Measurements from ENCODE around the gene HOXB5. TPM values are rescaled to one million over a fixed set of nuclear protein-coding genes. Genes with fewer than 3 reads are reported as not detected.

HOXB5 gene
- total and polyA plus RNA-seq, 2 of the 4 experiments (the other 2 are of a cell fraction) = 0.54 to 18.0 TPM

DNA sequence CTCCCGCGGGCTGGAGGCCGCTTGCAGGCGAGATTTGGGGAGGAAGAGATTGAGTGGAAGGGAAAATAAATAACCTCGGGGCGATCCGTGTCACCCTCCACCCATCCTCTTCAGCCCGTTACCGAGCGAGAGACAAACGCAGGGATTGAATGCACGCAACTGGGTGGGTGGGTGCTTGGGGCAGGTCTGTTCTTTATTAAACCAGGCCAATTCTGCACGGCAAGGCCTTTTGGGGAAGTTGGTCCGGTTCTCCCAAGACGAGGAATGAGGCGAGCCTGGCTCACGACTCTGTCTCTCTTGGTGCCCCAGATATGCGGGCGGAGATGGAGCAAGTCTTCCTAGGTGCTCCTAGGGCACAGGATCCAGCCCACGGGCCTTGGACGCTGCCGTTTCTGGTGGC is 17.6 kb upstream of the HOXB5 start:
- Histone ChIP-seq H2AK5ac (ENCODE audit: low read depth, low read length) (no peak overlapping the region; the same call in 1 of the 2 replicates), H2BK5ac (ENCODE audit: low read depth, low read length, poor library complexity, severe bottlenecking) (peak overlapping the region; percentile 87), H3K27me3 (ENCODE audit: control insufficient read depth, insufficient read depth, low read length) (peaks cover 11% of the 10 kb centered on the region), H2BK120ac (ENCODE audit: low read depth, low read length) (peak overlapping the region; percentile 77), H3K14ac (replicated peaks; ENCODE audit: low read depth, low read length) (peak overlapping the region; percentile 69), H3K4ac (ENCODE audit: low read depth, low read length) (peak overlapping the region; percentile 82), H3K4me2 (ENCODE audit: low read depth, low read length) (peak overlapping the region; percentile 91), H2BK20ac (ENCODE audit: low read depth, low read length) (0 out of 2 replicates have a peak overlapping the region, but pooled peaks have one; percentile 42), H3K9ac (ENCODE audit: low read depth, low read length) (peak overlapping the region; percentile 97), H3K9me3 (ENCODE audit: control insufficient read depth, insufficient read depth, low read length) (no peaks in the 10 kb centered on the region), H3K9me1 (ENCODE audit: insufficient read depth, low read length) (0 out of 2 replicates have a peak, but pooled peaks cover 3% of the 10 kb centered on the region), H4K20me1 (ENCODE audit: insufficient read depth, low read length) (no peaks in the 10 kb centered on the region), H3K79me1 (ENCODE audit: low read depth in 1 of 2, low read length in 2 of 2) (peaks cover 9 to 40% of the 10 kb centered on the region in 2 experiments; a peak in 3 of 4 replicates), H2AK9ac (replicated peaks; ENCODE audit: low read depth, low read length, poor library complexity) (peak overlapping the region; percentile 56), H3K56ac (ENCODE audit: extremely low read depth, insufficient read depth, low read length) (peak overlapping the region; percentile 76; the same call in 1 of the 2 replicates), H2BK15ac (ENCODE audit: low read depth, low read length) (peak overlapping the region; percentile 52; the same call in 1 of the 3 replicates), H3K23ac (ENCODE audit: low read depth, low read length) (peak overlapping the region; percentile 87), H3K4me3 (ENCODE audit: insufficient read depth, low read depth, low read length) (peak overlapping the region; percentile 61), H3K18ac (ENCODE audit: low read depth, low read length) (peak overlapping the region; percentile 53), H4K91ac (ENCODE audit: insufficient read depth, low read depth, low read length) (peak overlapping the region; percentile 67), H4K8ac (ENCODE audit: low read depth in 2 of 2, low read length in 2 of 2) (peak overlapping the region; percentile 93 to 95), H3K27ac (ENCODE audit: insufficient read depth, low read length) (peak overlapping the region; percentile 93), H3K4me1 (ENCODE audit: control insufficient read depth, insufficient read depth, low read length) (peaks cover 14% of the 10 kb centered on the region), H2AFZ (replicated peaks; ENCODE audit: low read length, poor library complexity) (peak overlapping the region; percentile 94), H3K36me3 (ENCODE audit: control insufficient read depth, insufficient read depth, low read length) (peaks cover 7% of the 10 kb centered on the region), H4K5ac (ENCODE audit: low read depth, low read length) (peak overlapping the region; percentile 51)
- BruUV-seq (replicated peaks) = no TSS peak
- TF ChIP-seq, protein P1, sequence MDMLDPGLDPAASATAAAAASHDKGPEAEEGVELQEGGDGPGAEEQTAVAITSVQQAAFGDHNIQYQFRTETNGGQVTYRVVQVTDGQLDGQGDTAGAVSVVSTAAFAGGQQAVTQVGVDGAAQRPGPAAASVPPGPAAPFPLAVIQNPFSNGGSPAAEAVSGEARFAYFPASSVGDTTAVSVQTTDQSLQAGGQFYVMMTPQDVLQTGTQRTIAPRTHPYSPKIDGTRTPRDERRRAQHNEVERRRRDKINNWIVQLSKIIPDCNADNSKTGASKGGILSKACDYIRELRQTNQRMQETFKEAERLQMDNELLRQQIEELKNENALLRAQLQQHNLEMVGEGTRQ (IDR thresholded peaks at IDR 0.05; ENCODE audit: low read depth, low read length) = no peak
- TF ChIP-seq, protein P2, sequence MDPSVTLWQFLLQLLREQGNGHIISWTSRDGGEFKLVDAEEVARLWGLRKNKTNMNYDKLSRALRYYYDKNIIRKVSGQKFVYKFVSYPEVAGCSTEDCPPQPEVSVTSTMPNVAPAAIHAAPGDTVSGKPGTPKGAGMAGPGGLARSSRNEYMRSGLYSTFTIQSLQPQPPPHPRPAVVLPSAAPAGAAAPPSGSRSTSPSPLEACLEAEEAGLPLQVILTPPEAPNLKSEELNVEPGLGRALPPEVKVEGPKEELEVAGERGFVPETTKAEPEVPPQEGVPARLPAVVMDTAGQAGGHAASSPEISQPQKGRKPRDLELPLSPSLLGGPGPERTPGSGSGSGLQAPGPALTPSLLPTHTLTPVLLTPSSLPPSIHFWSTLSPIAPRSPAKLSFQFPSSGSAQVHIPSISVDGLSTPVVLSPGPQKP (IDR thresholded peaks at IDR 0.05; ENCODE audit: borderline replicate concordance, low read depth, low read length) = no peak
- TF ChIP-seq MAZ (IDR thresholded peaks at IDR 0.05; ENCODE audit: borderline replicate concordance, low read depth, low read length) (no peak), FOS (IDR thresholded peaks at IDR 0.05; ENCODE audit: low read depth, low read length) (no peak), RCOR1 (IDR thresholded peaks at IDR 0.05; ENCODE audit: insufficient replicate concordance, low read length) (no peak), NFE2L2 (IDR thresholded peaks at IDR 0.05; ENCODE audit: low read depth, low read length) (no peak), SMC3 (IDR thresholded peaks at IDR 0.05; ENCODE audit: low read depth, low read length) (no peak), CHD1 (IDR thresholded peaks at IDR 0.05; ENCODE audit: low read depth, low read length) (no peak), CEBPB (IDR thresholded peaks at IDR 0.05; ENCODE audit: low read depth, low read length) (no peak)
- DNase-seq = peak; percentile 43
- in situ Hi-C loops (cut with MboI; ENCODE audit: low sequenced_read_pairs) (no loop called here), dilution Hi-C loops (cut with HindIII; ENCODE audit: low sequenced_read_pairs, unreplicated experiment) (no loop called here), intact Hi-C loops (cut with micrococcal nuclease) (no loop called here)
- peak; percentile 2 for ATAC-seq (ENCODE audit: low read depth)
- ChIA-PET CTCF (no interaction called here), POLR2A (ENCODE audit: unreplicated experiment) (no interaction called here)
- WGBS, 2 experiments (ENCODE audit: extremely low coverage in 2 of 2, insufficient read length in 1 of 2) = no CpG with 5 or more reads among the region's 22 CpGs
